Islet precursor cell (in vitro differentiated cells): ENCODE data around the gene FABP1.

ENCODE experiments used
- DNase-seq: peaks from one replicate; pipeline ENCODE4 v3.0.0-alpha.2; 2018

FABP1 gene

DNA sequence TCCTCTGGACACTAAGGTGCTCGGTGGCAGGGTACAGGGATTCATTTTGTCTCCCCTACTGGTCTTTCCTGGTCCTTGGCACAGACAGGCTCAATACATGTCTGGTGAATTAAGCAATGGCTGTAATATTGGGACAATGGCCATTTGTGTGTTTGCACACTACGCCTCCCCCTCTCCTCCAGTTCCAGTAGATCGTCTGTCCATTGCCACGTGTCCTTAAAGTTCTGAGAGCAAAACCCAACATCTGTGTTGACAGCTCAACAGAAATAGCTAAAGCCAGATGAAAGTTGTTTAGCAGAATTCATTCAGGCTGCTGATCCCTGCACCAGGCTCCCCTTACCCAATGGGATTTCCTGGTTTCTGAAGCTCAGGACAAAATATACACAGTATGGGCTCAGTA, 9.0 kb upstream of the FABP1 start:
- DNase-seq: no peak

DNA sequence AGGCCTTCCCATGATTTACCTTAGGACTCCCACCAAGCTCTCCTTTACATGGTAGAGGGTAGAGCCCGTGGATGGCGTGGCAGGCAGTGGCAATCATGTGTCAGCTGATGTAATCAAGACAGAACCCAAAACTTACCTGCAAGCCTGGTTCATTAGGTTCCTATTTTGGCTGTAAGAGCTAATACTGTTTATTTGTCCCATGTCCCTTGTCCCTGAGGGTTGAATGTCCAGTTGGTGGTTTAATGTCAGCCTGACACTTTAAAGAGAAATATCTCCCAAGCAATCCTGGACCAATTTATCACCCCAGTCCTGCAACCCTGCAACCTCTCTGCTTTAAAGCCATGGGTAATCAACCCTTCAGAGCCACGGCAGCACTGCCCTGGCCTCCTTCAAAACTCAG, 6.0 kb upstream of the FABP1 start:
- no peak for DNase-seq

DNA sequence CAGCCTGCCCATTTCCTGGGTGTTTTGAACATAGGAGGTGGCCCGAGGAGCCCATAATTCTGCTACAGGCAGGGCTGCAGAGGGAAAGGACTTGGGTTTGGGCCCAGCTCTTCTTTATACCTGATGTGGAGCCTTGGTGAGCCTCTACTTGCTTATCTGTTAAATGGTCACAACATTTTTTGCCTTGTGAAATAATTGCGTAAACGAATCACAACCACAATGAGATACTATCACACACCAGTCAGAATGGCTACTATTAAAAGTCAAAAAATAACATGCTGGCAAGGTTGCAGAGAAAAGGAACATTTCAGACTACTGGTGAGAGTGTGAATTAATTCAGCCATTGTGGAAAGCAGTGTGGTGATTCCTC, 4.1 kb upstream of the FABP1 start:
- DNase-seq: no peak

DNA sequence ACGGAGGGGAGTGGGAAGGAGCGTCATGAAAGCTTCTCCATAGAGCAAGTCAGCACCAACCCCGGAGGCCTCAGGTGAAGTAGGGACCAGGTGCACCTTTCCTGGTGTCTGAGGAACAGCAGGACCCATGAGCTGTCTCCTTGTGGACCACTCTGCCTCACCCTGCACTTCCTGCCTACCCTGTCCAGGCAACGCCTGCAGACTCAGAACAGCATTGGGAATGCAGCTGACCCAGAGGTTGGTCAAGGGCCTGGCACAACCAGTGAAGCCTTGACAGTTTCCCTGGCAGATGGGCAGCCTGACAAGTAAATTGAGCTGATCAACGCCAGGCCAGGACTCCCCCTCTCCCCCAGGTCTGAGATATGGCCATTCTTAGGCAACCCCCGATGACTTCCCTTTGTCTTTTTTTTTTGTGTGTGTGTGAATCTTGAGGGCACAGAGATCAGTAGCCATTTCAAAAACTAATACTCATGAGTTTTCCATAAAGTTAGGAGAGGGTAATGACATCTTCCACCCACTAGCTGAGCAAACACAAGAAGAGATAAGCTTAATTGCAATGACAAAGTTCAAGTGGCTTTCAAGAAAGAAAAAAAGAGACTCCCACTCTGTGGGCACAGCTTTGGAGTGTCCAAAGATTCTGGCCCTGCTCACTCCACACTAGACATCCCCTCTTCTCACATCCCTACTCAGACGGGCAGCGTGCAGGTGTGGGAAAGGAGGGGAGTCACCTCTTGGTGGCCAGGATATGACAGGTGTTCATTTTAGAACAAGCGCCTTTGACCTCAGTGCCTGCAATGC, 3.5 kb upstream of the FABP1 start:
- DNase-seq: peak; percentile 33

DNA sequence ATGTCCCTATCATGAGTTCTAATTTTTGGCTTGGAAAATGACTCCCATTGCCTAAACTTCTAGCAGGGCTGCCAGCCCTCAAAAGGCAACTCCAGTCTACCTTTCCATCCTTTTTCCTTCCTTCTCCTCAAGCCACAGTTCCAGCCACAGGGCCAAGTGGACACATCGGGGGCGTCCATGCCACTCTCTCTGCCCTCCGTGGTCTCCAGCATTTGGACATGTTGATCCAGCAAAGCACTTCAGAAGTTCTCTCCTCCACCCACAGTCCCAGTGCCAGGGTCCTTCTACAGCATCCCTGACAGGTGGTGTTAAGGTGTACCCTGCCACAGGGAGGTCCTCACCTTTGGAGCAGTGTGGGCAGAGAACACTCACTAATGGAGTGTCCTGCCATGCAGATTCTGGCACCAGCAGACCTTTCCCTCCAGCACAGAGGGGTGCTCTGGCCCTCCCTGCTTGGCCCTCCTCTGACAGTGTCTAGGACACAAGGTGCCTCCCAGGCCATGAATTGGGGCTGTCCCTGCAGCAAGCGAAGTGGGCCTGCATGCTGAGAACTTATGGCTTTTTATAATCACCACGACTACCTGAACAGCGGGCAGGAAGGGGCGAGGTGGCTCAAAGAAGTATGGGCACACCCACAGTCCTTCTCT, 1.6 kb upstream of the FABP1 start:
- no peak for DNase-seq

DNA sequence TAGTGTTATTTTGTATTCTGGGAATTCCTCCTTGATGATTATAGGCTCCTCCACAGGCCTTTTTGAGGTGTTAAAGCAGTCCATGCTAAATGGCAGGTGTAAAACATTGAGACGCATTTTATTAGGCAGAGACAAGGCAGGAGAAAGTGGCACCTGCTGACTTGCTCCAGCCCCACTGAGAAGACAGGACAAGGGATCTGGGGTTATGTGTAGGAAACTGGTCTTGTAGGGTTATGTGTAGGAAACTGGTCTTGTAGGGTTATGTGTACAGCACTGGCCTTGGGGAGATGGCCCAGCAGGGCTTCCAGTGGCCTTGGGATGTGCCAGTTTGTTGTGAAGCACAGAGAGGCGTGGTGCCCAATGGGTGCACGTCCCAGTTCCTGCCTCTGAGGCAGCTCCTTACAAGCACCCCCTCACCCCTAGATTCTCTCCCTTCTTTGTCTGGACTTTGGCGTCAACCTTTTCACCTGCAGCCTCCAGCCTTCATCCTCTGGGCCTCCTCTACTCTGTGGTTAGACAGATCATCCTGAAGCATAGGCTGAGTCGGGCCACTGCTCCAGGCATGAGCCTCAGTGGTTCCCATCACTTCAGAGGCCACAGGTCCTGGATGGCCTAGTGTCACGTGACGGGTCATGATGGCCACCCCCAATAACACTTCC, 921 bp upstream of the FABP1 start:
- no peak for DNase-seq

DNA sequence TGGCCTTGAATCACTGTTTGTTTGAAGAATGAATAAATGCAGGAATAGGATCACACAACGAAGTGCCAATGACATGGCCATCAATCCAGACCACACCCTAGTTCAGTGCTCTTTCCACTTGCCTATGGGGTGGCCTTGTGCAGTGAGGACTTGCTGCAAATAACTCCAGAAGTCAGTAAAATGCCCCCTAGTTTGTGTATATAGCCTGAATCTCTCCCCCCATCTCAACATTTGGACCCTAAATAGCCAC, 299 bp downstream of the FABP1 start:
- no peak for DNase-seq

DNA sequence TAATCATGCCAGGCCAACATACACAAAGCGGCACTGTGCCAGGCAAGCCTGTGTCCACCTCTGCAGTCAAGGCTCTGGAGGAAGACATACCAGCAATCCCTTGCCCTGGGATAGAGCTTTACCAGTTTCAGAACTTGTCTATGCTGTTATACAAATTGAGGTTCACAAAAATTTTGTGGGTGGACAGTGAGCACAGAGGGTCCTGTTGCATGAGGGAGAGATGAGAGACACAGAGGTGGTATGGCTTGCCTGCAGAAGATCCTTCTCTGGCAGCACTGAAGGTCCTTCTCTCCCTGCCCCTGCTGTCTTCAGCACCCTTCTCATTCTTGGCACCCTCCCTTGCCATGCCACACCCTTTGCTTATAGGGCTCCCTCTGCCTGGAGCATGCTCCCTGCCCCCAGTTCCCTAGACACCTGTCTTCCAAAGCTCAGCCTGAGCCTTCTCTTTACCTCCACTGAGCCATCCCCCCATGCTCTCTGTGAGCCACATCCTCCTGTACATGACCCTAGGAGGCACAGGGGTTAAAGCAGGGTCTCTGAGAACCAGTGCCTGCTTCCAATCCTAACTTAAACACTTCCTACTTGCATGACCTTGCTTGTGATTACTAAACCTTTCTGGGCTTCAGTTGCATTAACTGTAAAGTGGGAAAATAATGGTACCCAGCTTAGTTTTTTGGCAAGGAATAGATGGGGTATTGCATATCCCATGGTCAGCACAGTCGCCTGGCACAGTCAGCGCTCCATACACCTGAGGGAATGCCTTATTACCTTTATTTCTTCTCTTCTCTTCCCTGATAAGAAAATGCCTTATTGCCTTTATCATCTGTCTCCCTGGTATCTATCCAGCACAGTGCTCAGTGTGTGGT, 857 bp downstream of the FABP1 start:
- DNase-seq: no peak

DNA sequence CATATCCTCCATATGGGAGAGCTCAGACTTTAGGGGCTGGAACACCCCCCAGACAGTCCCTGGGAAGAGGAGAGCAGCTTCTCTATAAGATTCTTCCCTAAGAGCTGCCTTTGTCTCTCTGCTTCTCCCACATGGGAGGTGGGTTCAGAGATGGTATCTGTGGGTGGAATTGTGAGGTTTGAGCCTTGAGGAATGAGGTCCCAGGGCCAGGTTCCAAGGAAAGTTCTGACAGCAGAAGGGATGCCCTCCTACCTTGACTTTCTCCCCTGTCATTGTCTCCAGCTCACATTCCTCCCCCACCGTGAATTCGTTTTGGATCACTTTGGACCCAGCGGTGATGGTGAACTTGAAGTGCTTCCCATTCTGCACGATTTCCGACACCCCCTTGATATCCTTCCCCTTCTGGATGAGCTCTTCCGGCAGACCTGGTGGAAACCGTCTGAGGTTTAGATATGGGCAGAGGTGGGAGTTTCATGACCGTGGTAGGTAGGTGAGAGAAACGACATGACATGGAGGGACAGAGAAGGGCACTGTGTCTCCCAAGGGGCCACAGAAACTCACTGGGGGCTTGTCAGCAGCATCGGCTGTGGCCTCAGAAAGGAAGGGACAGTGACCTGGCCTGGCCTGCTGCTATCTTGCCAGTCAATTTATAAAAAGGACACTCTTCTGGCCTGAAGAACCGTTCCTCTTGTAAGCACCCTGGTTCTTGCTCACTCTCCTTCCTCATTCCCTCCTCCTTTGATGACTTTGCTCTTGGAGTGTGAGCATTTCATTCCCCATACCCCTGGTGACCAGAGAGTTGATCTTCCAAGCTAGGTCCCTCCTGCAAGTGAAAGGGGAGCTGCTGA, 1.7 kb downstream of the FABP1 start:
- no peak for DNase-seq

DNA sequence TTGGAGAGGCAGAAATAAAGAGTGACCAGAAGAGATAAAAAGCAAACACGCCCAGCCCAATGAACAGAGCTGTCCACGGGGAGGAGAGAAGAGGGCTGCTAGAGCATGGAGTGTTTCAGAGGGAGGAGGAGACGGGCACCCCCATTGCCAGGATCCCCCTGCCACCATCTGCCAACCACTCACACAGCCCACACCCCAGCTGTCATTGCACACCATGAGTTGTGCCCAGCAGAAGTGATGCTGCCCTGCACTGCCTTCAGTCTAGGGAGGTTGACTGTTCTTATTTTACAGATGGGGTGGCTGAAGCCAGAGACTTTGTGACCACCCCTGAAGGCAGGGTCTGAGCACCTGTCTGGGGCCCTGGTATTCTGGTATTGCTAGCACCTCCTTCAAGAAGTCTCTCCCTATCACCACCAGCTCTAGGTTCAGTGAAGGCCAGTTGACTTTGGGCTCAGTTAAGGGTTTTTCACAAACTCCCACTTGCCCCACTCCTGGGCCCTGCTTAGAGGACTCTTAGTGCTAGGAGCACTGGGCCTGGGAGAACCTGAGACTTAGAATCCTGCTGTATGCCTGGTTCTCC, 2.4 kb downstream of the FABP1 start:
- DNase-seq: no peak

DNA sequence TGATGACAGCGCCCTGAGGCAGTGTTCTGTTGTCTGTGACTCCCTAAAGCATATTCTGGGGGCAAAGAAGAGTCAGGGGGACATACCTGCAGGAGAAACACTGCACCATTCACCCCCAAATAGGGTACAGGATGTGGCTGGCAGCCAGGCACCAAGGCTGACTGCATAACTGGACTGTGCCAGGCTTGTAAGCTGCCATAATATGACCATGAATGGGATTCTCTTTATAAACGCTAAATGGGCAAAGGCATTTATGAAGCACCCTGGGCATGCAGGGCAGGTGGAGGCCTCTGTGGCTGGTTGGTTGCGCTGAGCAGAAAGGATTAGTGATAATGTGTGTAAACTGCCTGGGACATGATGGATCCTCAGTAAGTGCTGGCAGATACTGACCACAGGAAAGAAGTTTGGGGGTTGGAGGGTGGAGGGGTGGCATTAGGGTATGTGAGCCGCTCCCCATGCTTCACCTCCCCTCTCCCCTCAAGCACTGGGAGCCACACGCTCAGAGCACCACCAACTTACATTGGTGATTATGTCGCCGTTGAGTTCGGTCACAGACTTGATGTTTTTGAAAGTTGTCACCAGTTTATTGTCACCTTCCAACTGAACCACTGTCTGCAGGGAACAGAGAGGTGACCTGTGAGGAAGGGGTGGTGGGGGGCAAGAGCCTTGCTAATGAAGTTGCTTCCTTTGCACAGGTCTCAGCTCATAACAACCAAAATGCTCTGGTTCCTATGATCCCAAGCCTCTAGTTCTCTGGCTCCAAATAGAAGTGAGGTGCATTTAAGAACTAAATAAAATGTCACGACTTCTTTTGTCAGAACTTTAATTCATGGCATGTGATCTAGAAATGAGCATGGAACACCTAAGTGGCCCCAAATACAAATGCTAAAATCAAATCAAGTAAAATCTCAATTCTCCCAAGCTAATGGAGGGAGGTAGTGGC, 3.6 kb downstream of the FABP1 start:
- no peak for DNase-seq

DNA sequence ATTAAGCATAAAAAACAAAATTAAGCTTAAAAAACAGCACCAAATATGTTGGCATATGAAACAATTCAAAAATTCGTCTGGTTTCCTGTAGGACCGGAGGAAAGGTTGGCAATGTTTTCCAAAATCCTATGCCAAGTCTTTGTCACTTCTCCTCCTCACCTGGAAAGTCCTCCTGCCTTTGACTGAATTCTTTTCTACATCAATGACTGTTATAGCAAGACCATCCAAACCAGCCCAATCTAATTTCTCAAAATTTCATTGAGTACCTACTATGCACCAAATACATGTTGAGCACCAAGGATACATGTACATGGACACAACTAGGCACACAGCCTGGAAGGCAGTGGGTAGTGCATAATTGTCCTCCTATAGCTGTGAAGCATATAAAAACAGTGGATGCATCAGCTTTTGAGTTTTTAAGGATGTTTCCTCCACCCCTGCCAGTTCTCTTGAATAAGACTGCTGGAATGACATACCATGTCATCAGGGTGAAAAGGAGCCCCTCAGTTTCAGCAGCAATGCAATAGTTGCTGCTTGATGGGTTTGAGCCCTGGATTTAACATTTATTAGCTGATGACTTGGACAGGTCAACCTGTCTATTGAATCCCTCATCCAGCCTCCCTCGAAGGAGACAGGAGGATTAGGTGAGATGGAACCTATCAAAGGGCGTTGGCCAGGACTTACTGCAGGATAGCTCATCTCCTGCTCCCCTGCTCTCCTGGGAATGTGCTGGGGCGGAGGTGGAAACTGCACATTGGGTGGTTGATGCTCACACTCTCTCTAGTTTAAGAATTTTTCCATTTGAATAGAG, 4.5 kb downstream of the FABP1 start:
- no peak for DNase-seq

DNA sequence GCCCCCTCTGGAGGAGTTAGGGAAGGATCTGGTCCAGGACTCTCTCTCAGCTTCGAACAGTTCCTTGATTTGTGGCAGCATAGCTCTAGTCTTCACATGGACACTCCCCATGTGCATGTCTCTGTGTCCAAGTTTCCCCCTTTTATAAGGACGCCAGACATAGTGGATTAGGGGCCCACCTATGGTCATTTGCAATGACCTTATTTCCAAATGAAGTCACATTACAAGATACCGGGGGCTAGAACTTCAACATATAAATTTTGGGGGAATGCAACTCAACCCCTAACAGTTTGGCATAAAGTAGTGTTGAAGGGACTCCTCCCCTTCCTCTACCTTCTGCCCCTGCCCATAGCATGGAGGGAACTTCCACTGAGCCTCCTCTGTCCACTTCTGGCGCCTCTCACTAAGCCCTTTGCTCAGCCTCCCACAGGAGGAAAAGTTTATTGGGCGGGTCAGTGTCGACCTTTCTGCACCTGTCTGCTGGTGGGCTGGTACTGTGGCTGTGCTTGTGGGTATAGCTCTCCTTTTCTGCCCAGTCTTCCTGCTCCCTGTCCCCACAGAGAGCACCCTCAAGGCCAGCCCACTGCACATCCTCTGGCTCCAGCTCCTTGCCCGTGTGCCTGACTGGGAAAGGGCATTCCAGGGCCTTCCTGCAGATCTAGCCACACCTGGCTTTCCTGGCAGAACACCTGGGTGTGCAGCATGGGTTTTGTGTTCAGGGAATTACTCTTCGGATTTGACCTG, 5.5 kb downstream of the FABP1 start:
- no peak for DNase-seq

DNA sequence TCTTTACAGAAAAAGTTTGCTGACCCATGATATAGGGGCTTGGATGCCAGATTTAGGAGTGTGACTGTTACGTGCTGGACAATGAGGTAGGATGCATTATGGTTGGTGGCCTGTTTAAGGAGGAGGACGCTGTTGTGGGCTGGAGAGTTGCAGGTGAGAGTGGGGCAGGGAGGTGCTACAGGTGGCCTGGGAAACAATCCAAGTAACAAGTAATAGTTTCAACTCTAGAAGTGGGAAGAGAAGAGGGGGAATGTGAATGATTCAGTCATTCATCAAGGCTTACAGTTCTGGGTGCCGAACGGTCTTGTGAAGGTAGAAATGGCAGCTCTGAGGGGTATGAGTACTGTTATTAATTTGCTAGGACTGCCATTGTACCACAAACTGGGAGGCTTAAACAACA, 6.2 kb downstream of the FABP1 start:
- no peak for DNase-seq

DNA sequence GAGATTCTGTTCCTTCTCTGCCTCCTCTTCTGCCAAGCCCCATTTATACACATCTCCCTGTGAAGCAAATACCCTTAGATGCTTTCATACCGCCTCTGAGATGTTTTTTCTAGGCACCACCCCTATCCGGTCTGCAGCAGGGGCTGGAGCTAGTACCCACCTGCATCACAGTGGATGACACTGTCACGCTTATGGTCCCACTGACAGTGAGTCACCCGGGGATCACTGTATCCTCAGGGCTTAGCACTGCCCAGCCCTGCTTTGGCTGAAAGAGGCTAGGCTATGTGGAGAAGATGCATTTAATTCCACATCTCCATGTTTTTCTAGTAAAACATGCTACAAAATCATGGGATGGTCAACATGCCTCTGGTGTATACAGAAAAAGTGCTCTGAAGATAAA, 9.9 kb downstream of the FABP1 start:
- peak; percentile 49 for DNase-seq

DNA sequence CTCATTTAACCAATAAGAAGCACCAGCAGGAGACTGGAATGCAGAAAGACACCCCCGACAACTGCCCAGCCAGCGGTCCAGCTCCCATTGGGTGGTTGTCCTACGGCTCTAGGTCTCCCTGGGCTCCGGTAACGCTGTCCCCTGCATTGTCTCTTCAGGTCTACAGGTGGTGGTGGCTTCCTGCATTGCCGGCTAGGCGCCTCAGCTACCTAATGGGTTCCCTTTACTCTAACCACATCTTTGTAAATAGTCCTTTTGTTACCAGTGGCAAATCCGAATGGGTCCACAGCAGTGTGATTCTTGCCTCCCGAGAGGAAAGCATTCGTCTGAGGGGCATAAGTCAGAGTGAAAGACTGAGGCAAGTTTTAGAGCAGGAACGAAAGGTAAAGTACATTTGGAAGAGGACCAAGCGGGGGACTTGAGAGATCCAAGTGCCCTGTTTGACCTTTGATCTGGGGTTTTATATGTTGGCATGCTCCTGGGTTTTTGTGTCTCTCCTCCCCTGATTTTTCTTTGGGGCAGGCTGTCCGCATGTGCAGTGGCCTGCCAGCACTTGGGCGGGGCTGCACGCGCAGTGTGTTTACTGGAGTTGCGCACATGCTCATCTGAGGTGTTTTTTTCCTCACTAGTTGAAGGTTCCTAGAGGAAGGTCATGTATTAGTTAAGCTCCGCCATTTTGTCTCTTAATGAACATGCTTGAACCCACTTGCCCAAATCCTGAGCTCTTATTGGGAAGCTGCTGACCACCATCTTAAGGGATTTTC, 11.0 kb downstream of the FABP1 start:
- peak; percentile 49 for DNase-seq

DNA sequence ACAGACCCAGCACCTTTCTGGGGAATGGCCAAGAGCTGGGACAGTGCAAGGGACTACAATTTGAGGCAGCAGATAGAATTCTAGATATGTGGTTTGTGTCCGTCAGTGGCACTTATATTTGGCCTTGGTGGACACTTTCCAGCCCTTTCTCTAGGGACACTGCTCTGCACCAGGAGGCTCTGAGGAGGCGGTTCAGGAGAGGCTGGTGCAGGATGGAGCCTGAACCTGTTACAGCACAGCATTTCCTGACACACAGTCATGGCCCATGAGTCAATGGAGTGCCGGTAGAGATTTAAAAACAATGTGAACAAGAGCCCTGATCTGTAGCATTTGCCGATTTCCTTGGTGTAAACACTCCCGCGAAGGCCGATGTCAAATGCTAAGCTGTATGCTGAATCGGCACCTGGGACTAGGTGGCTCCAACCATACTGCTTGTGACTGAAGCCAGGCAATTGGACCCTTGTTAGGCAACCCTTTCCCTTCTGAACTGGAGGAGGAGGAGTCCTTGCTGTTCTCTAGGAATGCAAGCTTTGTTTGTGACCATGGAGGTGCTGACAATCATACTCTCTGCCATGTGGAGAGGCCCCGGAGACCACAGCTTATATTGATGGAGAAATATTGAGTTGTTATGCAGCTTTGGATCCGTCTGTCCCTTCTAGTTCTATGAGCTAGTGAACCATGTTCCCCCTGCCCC, 11.9 kb downstream of the FABP1 start:
- peak; percentile 39 for DNase-seq

DNA sequence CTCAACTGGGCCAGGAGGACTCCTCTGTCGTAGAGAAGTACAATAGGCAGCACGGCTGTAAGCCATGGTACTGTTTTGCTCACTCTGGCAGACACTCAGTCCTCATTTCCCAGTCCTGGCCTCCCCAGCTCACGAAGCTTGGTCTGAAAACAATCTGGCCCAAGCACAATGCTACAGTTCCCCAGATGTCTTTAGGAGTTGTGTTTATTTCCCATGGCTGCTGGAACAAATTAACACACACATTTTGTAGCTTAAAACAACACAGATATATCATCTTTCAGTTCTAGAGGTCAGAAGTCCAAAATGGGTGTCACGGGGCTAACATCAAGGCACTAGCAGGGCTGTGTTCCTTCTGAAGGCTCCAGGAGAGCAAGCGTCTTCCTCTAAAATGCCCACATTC, 13.0 kb downstream of the FABP1 start:
- DNase-seq: no peak
